Measurements from ENCODE around the gene PNMA8B.

PNMA8B gene

DNA sequence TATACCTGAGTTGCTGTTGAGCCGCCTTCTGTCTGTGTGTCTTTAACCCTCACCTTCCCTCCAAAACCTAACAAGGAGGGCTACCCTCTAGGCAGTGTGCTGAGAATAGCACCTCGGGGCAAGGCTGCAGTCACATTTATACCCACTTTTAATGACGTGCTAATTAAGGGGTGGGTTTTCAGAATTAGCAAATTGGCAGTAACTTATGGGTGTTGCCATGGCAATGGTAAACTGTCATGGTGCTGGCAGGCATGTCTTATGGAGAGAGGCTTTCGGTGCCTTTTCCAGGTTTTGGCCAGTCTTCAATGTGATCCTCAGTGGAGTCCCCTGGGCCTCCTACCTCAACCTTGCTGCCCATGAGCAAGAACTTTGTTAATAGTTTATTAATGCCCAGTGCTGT lies 23.1 kb downstream of the PNMA8B start (continued):
- TF ChIP-seq, protein P1, sequence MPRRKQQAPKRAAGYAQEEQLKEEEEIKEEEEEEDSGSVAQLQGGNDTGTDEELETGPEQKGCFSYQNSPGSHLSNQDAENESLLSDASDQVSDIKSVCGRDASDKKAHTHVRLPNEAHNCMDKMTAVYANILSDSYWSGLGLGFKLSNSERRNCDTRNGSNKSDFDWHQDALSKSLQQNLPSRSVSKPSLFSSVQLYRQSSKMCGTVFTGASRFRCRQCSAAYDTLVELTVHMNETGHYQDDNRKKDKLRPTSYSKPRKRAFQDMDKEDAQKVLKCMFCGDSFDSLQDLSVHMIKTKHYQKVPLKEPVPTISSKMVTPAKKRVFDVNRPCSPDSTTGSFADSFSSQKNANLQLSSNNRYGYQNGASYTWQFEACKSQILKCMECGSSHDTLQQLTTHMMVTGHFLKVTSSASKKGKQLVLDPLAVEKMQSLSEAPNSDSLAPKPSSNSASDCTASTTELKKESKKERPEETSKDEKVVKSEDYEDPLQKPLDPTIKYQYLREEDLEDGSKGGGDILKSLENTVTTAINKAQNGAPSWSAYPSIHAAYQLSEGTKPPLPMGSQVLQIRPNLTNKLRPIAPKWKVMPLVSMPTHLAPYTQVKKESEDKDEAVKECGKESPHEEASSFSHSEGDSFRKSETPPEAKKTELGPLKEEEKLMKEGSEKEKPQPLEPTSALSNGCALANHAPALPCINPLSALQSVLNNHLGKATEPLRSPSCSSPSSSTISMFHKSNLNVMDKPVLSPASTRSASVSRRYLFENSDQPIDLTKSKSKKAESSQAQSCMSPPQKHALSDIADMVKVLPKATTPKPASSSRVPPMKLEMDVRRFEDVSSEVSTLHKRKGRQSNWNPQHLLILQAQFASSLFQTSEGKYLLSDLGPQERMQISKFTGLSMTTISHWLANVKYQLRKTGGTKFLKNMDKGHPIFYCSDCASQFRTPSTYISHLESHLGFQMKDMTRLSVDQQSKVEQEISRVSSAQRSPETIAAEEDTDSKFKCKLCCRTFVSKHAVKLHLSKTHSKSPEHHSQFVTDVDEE (CRISPR knock-in tag; IDR thresholded peaks at IDR 0.05): no peak
- no peak for TF ChIP-seq RARB (CRISPR knock-in tag; IDR thresholded peaks at IDR 0.05)
- TF ChIP-seq, protein P2, sequence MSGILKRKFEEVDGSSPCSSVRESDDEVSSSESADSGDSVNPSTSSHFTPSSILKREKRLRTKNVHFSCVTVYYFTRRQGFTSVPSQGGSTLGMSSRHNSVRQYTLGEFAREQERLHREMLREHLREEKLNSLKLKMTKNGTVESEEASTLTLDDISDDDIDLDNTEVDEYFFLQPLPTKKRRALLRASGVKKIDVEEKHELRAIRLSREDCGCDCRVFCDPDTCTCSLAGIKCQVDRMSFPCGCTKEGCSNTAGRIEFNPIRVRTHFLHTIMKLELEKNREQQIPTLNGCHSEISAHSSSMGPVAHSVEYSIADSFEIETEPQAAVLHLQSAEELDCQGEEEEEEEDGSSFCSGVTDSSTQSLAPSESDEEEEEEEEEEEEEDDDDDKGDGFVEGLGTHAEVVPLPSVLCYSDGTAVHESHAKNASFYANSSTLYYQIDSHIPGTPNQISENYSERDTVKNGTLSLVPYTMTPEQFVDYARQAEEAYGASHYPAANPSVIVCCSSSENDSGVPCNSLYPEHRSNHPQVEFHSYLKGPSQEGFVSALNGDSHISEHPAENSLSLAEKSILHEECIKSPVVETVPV (CRISPR knock-in tag; IDR thresholded peaks at IDR 0.05): no peak
- TF ChIP-seq CSDC2 (CRISPR knock-in tag; IDR thresholded peaks at IDR 0.05): no peak
- TF ChIP-seq ZFP30 (CRISPR knock-in tag; IDR thresholded peaks at IDR 0.05): no peak
- TF ChIP-seq, protein P3, sequence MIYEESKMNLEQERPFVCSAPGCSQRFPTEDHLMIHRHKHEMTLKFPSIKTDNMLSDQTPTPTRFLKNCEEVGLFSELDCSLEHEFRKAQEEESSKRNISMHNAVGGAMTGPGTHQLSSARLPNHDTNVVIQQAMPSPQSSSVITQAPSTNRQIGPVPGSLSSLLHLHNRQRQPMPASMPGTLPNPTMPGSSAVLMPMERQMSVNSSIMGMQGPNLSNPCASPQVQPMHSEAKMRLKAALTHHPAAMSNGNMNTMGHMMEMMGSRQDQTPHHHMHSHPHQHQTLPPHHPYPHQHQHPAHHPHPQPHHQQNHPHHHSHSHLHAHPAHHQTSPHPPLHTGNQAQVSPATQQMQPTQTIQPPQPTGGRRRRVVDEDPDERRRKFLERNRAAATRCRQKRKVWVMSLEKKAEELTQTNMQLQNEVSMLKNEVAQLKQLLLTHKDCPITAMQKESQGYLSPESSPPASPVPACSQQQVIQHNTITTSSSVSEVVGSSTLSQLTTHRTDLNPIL (CRISPR knock-in tag; IDR thresholded peaks at IDR 0.05; ENCODE audit: low read depth): no peak

DNA sequence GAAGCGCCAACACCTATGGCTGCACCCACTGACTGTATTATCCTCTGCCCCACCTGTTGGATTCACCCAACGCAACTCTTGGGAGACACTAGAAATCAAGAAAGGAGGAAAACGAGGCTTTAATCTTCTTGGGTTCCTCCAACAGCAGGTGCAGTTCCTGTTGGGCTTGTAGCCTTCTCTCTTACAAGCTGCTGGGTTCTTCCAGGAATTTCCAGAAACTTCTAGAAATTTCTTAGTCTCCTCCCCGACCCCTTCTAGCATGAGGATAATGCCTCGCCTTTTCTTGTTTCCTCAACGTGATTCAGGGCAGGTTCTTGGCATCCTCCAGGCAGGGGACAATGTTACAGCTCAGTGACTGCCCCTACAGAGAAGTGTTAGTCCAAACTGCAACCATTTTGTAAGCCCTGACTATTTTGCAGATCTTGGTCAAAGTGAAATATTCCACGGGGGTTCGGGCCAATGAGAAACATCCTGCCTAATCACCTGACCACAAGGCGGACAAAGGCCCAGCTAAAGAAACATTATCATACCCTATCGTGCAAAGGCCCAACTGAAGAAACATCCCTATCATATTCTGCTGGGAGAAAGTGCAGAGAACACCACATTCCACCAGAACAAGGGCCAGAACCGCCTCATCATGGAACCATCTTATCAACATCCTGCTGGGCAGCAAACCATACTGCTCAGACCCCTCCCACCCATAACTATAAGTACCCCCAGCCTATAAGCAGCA lies 23.7 kb downstream of the PNMA8B start:
- TF ChIP-seq CSDC2 (CRISPR knock-in tag; IDR thresholded peaks at IDR 0.05) (no peak), RARB (CRISPR knock-in tag; IDR thresholded peaks at IDR 0.05) (no peak), TOX (CRISPR knock-in tag; IDR thresholded peaks at IDR 0.05; ENCODE audit: borderline replicate concordance) (no peak), ZC3H10 (CRISPR knock-in tag; IDR thresholded peaks at IDR 0.05) (no peak)
- TF ChIP-seq, protein P4, sequence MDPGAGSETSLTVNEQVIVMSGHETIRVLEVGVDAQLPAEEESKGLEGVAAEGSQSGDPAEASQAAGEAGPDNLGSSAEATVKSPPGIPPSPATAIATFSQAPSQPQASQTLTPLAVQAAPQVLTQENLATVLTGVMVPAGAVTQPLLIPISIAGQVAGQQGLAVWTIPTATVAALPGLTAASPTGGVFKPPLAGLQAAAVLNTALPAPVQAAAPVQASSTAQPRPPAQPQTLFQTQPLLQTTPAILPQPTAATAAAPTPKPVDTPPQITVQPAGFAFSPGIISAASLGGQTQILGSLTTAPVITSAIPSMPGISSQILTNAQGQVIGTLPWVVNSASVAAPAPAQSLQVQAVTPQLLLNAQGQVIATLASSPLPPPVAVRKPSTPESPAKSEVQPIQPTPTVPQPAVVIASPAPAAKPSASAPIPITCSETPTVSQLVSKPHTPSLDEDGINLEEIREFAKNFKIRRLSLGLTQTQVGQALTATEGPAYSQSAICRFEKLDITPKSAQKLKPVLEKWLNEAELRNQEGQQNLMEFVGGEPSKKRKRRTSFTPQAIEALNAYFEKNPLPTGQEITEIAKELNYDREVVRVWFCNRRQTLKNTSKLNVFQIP (CRISPR knock-in tag; IDR thresholded peaks at IDR 0.05; ENCODE audit: borderline replicate concordance, low read depth): no peak
- TF ChIP-seq, protein P2 (CRISPR knock-in tag; IDR thresholded peaks at IDR 0.05): no peak
- no peak for ATAC-seq

DNA sequence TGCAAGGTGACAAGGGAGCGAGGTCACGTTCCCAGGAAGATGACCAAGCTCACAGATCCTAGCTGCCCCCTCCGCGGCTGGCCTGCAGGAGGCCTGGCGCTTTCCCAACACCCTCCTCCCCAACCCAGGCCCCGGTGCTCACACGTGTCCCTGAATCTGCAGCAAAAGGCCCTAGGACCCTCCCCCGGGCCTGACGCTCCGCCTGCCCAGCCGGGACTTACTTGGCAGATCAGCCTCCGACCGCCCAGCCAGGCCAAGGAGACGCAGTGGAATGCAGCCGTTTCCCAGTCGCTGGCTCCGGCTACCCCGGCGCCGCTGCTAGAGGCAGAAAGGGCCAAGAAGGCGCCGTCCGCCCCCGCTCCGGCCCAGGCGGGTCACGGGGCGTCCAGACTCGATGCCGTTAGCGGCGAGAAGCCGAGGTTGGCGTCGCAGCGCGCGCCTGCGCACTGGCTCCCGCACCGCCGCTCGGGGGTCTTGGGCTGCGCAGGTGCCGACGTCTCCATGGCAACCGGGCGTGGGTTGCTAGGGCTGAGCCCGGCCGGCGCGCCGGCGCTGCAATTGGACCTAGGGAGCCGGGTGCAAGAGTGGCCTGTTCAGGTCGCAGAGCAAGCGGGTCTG lies 24.4 kb downstream of the PNMA8B start, which contains the start of gene PNMA8A:
TSS of gene PNMA8A (minus strand) at position 448 of the 618 bp plus-strand sequence. CDS start 528 bp downstream, outside the sequence.
- peak; percentile 90 for ATAC-seq
- TF ChIP-seq PPARA (CRISPR knock-in tag; IDR thresholded peaks at IDR 0.05; ENCODE audit: borderline replicate concordance): no peak
- TF ChIP-seq, protein P5, sequence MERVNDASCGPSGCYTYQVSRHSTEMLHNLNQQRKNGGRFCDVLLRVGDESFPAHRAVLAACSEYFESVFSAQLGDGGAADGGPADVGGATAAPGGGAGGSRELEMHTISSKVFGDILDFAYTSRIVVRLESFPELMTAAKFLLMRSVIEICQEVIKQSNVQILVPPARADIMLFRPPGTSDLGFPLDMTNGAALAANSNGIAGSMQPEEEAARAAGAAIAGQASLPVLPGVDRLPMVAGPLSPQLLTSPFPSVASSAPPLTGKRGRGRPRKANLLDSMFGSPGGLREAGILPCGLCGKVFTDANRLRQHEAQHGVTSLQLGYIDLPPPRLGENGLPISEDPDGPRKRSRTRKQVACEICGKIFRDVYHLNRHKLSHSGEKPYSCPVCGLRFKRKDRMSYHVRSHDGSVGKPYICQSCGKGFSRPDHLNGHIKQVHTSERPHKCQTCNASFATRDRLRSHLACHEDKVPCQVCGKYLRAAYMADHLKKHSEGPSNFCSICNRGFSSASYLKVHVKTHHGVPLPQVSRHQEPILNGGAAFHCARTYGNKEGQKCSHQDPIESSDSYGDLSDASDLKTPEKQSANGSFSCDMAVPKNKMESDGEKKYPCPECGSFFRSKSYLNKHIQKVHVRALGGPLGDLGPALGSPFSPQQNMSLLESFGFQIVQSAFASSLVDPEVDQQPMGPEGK (CRISPR knock-in tag; IDR thresholded peaks at IDR 0.05; ENCODE audit: borderline replicate concordance): no peak
- no peak for TF ChIP-seq ZFP3 (CRISPR knock-in tag; IDR thresholded peaks at IDR 0.05)

DNA sequence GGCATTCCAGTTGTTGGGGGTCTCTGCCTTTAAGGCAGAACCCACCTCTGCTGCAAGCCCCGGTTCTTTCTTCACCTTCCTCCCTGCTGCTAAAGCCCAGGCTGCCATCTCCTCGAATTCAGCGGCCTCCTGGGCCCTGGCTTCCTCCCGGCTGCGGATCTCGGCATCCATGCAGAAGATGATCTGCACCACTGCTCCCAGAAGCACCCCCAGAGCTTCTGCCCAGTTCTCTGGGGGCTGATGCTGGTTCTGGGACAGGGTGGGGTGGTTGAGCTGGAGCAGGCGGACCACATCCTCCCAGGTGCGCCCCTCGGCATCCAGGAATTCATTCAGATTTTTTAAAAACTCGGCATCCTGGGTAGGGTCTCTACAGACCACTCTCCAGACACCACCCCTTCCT lies 25.3 kb downstream of the PNMA8B start:
- TF ChIP-seq BACH2 (CRISPR knock-in tag; IDR thresholded peaks at IDR 0.05; ENCODE audit: borderline replicate concordance) (no peak), ZNF8 (CRISPR knock-in tag; IDR thresholded peaks at IDR 0.05) (no peak), OSR1 (CRISPR knock-in tag; IDR thresholded peaks at IDR 0.05) (no peak), TOX (CRISPR knock-in tag; IDR thresholded peaks at IDR 0.05; ENCODE audit: borderline replicate concordance) (no peak), ISL1 (CRISPR knock-in tag; IDR thresholded peaks at IDR 0.05) (no peak), ZFP3 (CRISPR knock-in tag; IDR thresholded peaks at IDR 0.05) (no peak), ARNTL (CRISPR knock-in tag; IDR thresholded peaks at IDR 0.05; ENCODE audit: borderline replicate concordance, low read depth) (no peak), ZNF70 (CRISPR knock-in tag; IDR thresholded peaks at IDR 0.05) (no peak), CSDC2 (CRISPR knock-in tag; IDR thresholded peaks at IDR 0.05) (no peak)
- TF ChIP-seq, protein P4 (CRISPR knock-in tag; IDR thresholded peaks at IDR 0.05; ENCODE audit: borderline replicate concordance, low read depth): no peak
- ATAC-seq: no peak
